ENCODE measurements around the gene NIF3L1. TPM values are rescaled to one million over a fixed set of nuclear protein-coding genes. Genes with fewer than 3 reads are reported as not detected.

The NIF3L1 gene, protein sequence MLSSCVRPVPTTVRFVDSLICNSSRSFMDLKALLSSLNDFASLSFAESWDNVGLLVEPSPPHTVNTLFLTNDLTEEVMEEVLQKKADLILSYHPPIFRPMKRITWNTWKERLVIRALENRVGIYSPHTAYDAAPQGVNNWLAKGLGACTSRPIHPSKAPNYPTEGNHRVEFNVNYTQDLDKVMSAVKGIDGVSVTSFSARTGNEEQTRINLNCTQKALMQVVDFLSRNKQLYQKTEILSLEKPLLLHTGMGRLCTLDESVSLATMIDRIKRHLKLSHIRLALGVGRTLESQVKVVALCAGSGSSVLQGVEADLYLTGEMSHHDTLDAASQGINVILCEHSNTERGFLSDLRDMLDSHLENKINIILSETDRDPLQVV
- 56.7 TPM for polyA plus RNA-seq (2013, experiment 1 of 2)
- polyA plus RNA-seq (2013, experiment 2 of 2): 51.4 TPM

DNA sequence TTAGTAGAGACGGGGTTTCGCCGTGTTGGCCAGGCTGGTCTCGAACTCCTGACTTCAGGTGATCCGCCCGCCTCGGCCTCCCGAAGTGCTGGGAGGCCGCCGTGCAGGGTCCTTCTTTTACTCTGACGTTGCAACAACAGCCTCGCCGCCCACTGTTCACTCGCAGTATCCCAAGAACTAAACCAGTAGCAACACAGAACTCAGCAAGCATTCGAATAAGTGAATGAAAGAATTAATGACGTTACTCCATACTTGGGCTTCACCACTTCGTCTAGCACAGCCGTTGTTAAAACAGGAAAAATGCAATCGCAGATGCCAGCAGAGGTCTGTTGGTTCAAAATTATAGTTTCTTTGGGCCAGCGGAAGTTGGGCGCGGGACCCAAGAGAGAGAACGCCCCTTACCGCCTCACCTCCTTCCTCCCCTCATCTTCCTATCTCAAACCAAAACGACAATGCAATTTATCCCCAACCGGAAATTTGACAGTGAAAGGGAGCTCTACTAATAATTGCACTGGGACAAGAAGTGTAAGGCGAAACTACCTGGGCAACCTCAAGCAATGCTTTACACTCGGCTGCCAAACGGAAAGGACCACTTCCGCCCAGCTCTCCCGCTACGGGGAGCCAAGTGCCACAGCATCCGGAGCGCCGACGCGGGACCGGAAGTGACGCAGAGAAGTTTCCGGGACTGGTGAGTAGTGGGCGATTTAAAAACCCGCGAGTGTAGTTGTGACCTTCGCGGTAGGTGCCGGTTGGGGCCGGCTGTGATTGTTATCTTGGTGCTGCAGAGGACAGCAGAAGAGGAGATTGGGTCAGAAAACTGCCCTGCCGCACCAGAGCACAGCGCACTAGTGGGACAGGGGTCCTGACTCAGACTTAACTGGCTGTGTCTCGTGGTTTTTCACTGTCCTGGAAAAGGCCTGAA is at the start of gene NIF3L1, which contains the start of gene PPIL3:
Gene NIF3L1 (plus strand): TSS at position 668 of the 922 bp plus-strand sequence. CDS start 2,573 bp downstream, outside the sequence.
Gene PPIL3 (minus strand): TSS at position 374 of the 922 bp plus-strand sequence. CDS start 1,462 bp downstream, outside the sequence.
- Histone ChIP-seq H3K27me3 (ENCODE audit: insufficient read depth, low read length) (no peaks in the 10 kb centered on the region), H3K36me3 (ENCODE audit: insufficient read depth, low read length) (peaks cover 42% of the 10 kb centered on the region), H3K4me1 (ENCODE audit: insufficient read depth, low read length) (peaks cover 2% of the 10 kb centered on the region; the same call in 1 of the 2 replicates), H3K27ac (ENCODE audit: low read depth, low read length) (peak within 1 kb of the TSS; percentile 99), H3K4me3 (ENCODE audit: low read length) (peak within 1 kb of the TSS; percentile 96), H3K9ac (ENCODE audit: low read depth, low read length) (peak within 1 kb of the TSS; percentile 99), H3K9me3 (ENCODE audit: insufficient read depth, low read depth, low read length) (no peaks in the 10 kb centered on the region)
- under 1% methylated on average over 50 of the region's 50 CpGs for WGBS

DNA sequence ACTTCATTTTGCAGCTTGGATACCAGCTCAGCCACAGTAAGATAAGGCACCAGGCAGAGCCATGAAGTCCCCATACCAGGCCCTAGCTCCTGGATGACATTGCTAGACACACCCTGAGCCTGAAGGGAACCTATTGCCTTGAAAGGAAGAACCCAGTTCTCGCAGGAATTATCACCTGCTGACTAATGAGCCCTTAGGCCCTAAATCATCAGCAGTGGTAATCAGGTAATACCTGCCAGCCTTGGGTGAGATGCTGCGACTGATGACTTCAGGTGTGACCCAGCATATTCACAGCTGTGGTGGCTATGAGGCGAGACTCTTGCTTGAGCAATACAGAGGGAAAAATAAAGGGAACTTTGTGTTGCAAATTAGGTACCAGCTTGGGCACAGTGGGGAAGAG is 49.7 kb upstream of the NIF3L1 start:
- WGBS: 86% methylated on average over 3 of the region's 3 CpGs
- Histone ChIP-seq H3K27ac (ENCODE audit: low read depth, low read length) (no peak overlapping the region), H3K4me1 (ENCODE audit: insufficient read depth, low read length) (peaks cover 5% of the 10 kb centered on the region; the same call in 1 of the 2 replicates), H3K27me3 (ENCODE audit: insufficient read depth, low read length) (no peaks in the 10 kb centered on the region), H3K9me3 (ENCODE audit: insufficient read depth, low read depth, low read length) (peaks cover 17% of the 10 kb centered on the region), H3K9ac (ENCODE audit: low read depth, low read length) (no peak overlapping the region), H3K36me3 (ENCODE audit: insufficient read depth, low read length) (no peaks in the 10 kb centered on the region), H3K4me3 (ENCODE audit: low read length) (no peak overlapping the region)

DNA sequence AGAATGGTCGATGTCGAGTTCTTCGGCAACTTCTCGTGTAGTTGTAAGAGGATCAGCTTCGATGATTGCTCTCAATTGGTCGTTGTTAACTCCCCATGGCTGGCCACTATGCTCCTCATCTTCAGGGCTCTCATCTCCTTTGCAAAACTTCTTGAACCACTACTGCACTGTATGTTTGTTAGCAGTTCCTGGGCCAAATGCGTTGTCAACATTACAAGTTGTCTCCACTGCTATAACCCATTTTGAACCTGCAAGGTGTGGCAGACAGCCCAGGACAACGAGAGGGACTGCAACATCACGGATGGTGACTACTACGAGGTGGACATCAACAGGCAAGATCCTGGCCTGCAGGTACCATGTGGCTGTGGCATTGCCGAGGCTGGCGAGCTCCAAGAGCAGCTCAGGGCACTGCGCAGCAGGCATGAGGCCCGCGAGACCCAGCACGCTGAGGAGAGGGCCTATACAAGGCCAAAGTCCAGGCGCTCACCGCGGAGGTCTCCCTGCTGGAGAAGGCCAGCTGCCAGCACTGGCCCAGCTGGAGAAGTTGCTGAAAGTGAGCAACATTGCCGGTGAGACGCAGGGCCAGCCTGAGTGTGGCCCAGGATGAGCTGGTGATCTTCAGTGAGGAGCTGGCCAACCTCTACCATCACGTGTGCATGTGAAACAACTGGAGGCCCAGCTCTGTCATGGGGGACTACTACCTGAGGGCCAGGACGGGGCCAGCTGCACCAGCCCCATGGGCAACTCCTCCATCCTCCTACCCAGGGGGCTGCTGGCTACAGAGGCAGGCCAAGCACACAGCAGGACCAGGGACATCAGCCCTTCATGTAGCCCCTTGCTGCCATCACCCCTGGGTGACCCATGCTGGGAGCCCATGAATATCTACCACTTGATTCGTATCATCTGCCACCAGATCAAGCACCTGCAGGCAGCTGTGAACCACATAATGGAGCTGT is 44.9 kb upstream of the NIF3L1 start:
- Histone ChIP-seq H3K27ac (ENCODE audit: low read depth, low read length) (no peak overlapping the region), H3K4me3 (ENCODE audit: low read length) (no peak overlapping the region), H3K27me3 (ENCODE audit: insufficient read depth, low read length) (no peaks in the 10 kb centered on the region), H3K9ac (ENCODE audit: low read depth, low read length) (no peak overlapping the region), H3K9me3 (ENCODE audit: insufficient read depth, low read depth, low read length) (no peaks in the 10 kb centered on the region), H3K4me1 (ENCODE audit: insufficient read depth, low read length) (peaks cover 5% of the 10 kb centered on the region; the same call in 1 of the 2 replicates), H3K36me3 (ENCODE audit: insufficient read depth, low read length) (no peaks in the 10 kb centered on the region)
- 95% methylated on average over 24 of the region's 24 CpGs for WGBS

DNA sequence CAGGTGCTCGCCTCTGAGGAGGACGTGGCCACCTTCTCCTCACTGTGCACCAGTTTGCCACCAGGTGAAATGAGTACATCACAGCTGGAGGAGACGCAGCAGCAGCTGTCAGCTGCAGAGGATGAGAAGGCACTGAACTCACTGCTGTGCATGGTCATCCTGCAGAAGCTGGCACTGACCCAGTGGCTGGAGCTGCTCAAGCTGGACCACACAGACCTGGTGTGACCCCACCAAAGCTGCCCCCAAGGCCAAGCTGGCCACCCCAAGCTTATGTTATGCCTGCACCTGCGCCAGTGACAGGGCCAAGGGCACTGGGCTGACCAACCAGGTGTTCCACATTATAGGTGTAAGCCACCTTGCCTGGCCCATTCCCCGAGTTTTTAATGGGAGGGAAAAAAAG is 44.0 kb upstream of the NIF3L1 start:
- H3K27ac ChIP-seq (ENCODE audit: low read depth, low read length): no peak overlapping the region
- H3K9me3 ChIP-seq (ENCODE audit: insufficient read depth, low read depth, low read length): no peaks in the 10 kb centered on the region
- H3K36me3 ChIP-seq (ENCODE audit: insufficient read depth, low read length): no peaks in the 10 kb centered on the region
- H3K4me3 ChIP-seq (ENCODE audit: low read length): no peak overlapping the region
- 96% methylated on average over 5 of the region's 5 CpGs for WGBS
- H3K4me1 ChIP-seq (ENCODE audit: insufficient read depth, low read length): no peaks in the 10 kb centered on the region
- no peak overlapping the region for H3K9ac ChIP-seq (ENCODE audit: low read depth, low read length)
- H3K27me3 ChIP-seq (ENCODE audit: insufficient read depth, low read length): no peaks in the 10 kb centered on the region

DNA sequence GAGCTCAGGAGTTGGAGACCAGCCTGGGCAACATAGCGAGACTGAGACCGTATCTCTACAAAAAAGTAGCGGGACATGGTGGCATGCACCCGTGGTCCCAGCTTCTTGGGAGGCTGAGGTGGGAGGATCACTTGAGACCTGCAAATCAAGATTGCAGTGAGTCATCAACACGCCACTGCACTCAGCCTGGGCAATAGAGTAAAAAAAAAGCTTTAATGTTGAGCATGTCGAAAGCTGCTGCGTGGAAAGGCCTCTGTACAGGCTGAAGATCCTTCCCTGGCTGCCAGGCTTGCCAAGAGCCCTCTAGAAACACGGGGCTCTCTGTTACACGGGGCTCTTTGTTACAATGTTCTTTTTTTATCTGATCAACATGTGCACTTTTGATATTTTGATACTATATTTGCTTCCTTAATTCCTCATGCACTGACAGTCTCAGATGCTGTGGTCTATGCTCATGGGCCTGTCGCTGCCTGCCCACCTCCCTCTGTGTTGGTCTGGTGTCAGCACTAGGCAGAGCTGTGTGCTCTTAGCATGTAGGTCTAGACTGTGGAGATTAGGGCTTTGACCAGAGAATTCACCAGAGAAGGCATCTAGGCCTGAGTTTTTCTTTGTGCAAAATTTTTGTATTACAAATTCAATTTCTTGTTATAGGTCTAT is 43.4 kb upstream of the NIF3L1 start:
- Histone ChIP-seq H3K36me3 (ENCODE audit: insufficient read depth, low read length) (no peaks in the 10 kb centered on the region), H3K4me3 (ENCODE audit: low read length) (no peak overlapping the region), H3K9me3 (ENCODE audit: insufficient read depth, low read depth, low read length) (no peaks in the 10 kb centered on the region), H3K9ac (ENCODE audit: low read depth, low read length) (no peak overlapping the region), H3K27me3 (ENCODE audit: insufficient read depth, low read length) (no peaks in the 10 kb centered on the region), H3K27ac (ENCODE audit: low read depth, low read length) (no peak overlapping the region), H3K4me1 (ENCODE audit: insufficient read depth, low read length) (no peaks in the 10 kb centered on the region)
- 93% methylated on average over 10 of the region's 10 CpGs for WGBS

DNA sequence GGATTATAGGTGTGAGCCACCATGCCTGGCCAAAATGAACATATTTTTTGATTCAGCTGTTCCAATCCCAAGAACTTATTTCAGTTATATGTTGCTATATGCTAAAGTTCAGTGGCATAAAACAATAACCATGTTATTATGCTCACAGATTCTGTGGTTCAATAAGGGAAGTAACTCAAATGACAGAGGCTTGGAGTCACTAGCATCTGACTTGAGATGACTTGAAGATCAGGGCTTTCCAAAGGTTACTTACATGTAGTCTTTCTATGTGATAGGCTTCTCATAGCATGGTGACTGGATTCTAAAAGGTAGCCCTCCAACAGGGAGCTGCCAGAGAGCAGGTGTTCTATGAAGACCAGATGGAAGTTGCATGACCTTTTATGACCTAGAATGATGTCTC is 41.9 kb upstream of the NIF3L1 start:
- no peaks in the 10 kb centered on the region for H3K4me1 ChIP-seq (ENCODE audit: insufficient read depth, low read length)

DNA sequence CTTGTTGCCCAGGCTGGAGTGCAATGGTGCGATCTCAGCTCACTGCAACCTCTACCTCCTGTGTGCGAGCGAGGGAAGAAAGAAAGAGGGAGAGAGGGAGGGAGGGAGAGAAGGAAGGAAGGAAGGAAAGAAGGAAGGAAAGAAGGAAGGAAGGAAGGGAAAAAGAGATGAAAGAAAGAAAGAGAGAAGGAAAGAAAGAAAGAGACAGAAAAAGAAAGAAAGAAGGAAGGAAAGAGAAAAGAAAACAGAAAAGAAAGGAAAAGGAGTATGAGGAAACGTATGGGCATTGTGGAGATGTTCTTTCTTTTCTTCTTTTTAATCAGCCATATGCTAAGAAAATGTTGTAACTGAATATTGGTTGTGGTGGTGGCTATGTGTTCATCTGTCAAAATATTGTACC is 41.2 kb upstream of the NIF3L1 start:
- Histone ChIP-seq H3K9me3 (ENCODE audit: insufficient read depth, low read depth, low read length) (no peaks in the 10 kb centered on the region), H3K4me3 (ENCODE audit: low read length) (no peak overlapping the region), H3K27ac (ENCODE audit: low read depth, low read length) (no peak overlapping the region), H3K9ac (ENCODE audit: low read depth, low read length) (no peak overlapping the region), H3K27me3 (ENCODE audit: insufficient read depth, low read length) (no peaks in the 10 kb centered on the region), H3K4me1 (ENCODE audit: insufficient read depth, low read length) (no peaks in the 10 kb centered on the region), H3K36me3 (ENCODE audit: insufficient read depth, low read length) (peaks cover 20% of the 10 kb centered on the region)
- WGBS: 80% methylated on average over 4 of the region's 4 CpGs

More for the DNA sequence above, 41.9 kb upstream of the NIF3L1 start:
- Histone ChIP-seq H3K9ac (ENCODE audit: low read depth, low read length) (no peak overlapping the region), H3K9me3 (ENCODE audit: insufficient read depth, low read depth, low read length) (no peaks in the 10 kb centered on the region), H3K4me3 (ENCODE audit: low read length) (no peak overlapping the region), H3K27me3 (ENCODE audit: insufficient read depth, low read length) (no peaks in the 10 kb centered on the region), H3K27ac (ENCODE audit: low read depth, low read length) (no peak overlapping the region), H3K36me3 (ENCODE audit: insufficient read depth, low read length) (peaks cover 13% of the 10 kb centered on the region)

DNA sequence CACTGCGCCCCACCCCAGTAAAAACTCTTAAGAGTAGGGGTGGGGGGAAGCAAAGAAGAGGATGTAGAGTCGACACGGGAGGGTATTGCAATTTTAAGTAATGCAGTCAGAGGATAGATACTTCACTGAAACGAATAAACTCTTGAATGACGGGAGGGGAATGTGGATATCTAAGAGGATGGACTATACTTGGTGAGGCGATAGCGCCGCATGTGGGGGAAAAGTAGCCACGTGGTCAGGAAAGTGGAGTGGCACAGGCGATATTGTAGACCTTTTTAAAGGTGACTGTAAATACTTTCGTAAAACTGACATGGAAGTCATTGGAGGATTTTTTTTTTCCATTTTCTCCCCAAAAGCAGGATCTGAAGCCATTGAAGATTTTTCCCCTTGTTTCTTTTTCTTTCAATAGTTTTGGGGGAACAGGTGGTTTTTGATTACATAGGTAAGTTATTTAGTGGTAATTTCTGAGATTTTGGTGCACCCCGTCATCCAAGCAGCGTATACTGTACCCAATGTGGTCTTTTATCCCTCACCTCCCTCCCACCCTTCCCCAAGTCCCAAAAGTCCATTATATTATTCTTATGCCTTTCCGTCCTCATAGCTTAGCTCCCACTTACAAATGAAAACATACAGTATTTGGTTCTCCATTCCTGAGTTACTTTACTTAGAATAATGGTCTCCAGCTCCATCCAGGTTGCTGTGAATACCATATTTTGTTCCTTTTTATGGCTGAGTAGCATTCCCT is 38.5 kb upstream of the NIF3L1 start:
- WGBS: 94% methylated on average over 14 of the region's 14 CpGs

DNA sequence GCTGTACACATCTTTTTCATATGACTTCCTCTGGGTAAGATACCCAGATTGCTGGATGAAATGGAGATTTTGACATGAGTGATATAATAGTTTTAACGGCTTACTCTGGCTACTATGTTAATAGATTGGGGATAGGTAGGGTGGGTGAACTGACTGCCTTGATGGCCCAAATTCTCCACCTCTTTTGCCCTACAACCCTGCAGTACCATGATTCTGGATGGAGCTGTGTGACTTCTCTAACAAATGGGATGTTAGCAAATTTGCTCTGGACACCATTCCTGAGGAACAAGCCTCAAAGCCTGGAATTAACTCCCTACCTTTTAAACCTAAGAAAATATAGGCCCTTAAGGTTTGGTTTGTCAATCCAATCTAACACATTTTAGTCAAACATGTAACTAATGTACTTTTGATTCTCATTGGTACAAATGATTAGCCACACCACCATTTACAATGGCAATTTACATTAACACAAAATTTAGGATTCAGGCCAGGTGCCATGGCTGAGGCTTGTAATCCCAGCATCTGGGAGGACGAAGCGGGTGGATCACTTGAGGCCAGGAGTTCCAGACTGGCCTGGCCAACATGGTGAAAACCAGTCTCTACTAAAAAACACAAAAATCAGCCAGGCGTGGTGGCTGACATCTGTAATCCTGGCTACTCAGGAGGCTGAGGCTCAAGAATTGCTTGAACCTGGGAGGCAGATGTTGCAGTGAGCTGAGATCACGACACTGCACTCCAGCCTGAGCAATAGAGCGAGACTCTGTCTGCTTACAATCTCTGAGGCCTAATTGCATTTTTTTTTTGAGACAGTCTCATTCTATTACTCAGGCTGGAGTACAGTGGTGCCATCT is 37.5 kb upstream of the NIF3L1 start:
- H3K36me3 ChIP-seq (ENCODE audit: insufficient read depth, low read length): peaks cover 57% of the 10 kb centered on the region
- no peak overlapping the region for H3K4me3 ChIP-seq (ENCODE audit: low read length)
- H3K4me1 ChIP-seq (ENCODE audit: insufficient read depth, low read length): no peaks in the 10 kb centered on the region
- no peak overlapping the region for H3K27ac ChIP-seq (ENCODE audit: low read depth, low read length)
- H3K9ac ChIP-seq (ENCODE audit: low read depth, low read length): no peak overlapping the region
- no peaks in the 10 kb centered on the region for H3K27me3 ChIP-seq (ENCODE audit: insufficient read depth, low read length)
- H3K9me3 ChIP-seq (ENCODE audit: insufficient read depth, low read depth, low read length): no peaks in the 10 kb centered on the region
- WGBS: 99% methylated on average over 6 of the region's 6 CpGs

More for the DNA sequence above, 38.5 kb upstream of the NIF3L1 start:
- Histone ChIP-seq H3K9ac (ENCODE audit: low read depth, low read length) (no peak overlapping the region), H3K9me3 (ENCODE audit: insufficient read depth, low read depth, low read length) (no peaks in the 10 kb centered on the region), H3K27me3 (ENCODE audit: insufficient read depth, low read length) (no peaks in the 10 kb centered on the region), H3K4me1 (ENCODE audit: insufficient read depth, low read length) (no peaks in the 10 kb centered on the region), H3K27ac (ENCODE audit: low read depth, low read length) (no peak overlapping the region), H3K36me3 (ENCODE audit: insufficient read depth, low read length) (peaks cover 47% of the 10 kb centered on the region), H3K4me3 (ENCODE audit: low read length) (no peak overlapping the region)

Measured in HUES64 (cell line).